ENCODE results near the gene MSRB3. TPM values are rescaled to one million over a fixed set of nuclear protein-coding genes. Genes with fewer than 3 reads are reported as not detected.

The MSRB3 gene
- total and polyA plus RNA-seq, 2 of the 8 experiments (the other 6 are each of a cell fraction or from before 2014, with no cell fraction given), result 0.32 to 1.2 TPM

GRCh38 chr12:65492998-65493912 is 214.8 kb downstream of the MSRB3 start:
- no peak overlapping the region for H4K91ac ChIP-seq (replicated peaks; ENCODE audit: insufficient read length, low read length)
- H2BK120ac ChIP-seq (replicated peaks; ENCODE audit: low read depth, low read length), result no peak overlapping the region
- no peaks in the 10 kb centered on the region for H3K9me3 ChIP-seq (ENCODE audit: insufficient read depth in 2 of 2, low read depth in 1 of 2, low read length in 1 of 2)
- no peak overlapping the region for H3K9ac ChIP-seq (replicated peaks in 1 of 4; ENCODE audit: extremely low read depth in 1 of 4, low read depth in 3 of 4, low read length in 3 of 4)
- no peak overlapping the region for H4K8ac ChIP-seq (ENCODE audit: extremely low read depth, insufficient read depth, low read length)
- H3K36me3 ChIP-seq (ENCODE audit: control insufficient read depth in 2 of 4, insufficient read depth in 4 of 4, low read length in 3 of 4), result no peaks in the 10 kb centered on the region
- TF ChIP-seq NANOG (IDR thresholded peaks at IDR 0.05; ENCODE audit: insufficient read depth, low read depth, low read length, poor library complexity, severe bottlenecking), result no peak
- TF ChIP-seq BRCA1 (IDR thresholded peaks at IDR 0.05; ENCODE audit: low read depth, low read length), result no peak
- TF ChIP-seq TEAD4 (IDR thresholded peaks at IDR 0.05; ENCODE audit: low read depth, low read length), result no peak
- TF ChIP-seq SP1 (IDR thresholded peaks at IDR 0.05; ENCODE audit: low read depth, low read length), result no peak
- TF ChIP-seq SUZ12 (IDR thresholded peaks at IDR 0.05; ENCODE audit: low read length), result no peak
- ChIA-PET POLR2A (ENCODE audit: partially characterized antibody) (no interaction called here), CTCF (ENCODE audit: partially characterized antibody) (no interaction called here)
- no peaks in the 10 kb centered on the region for H3K23me2 ChIP-seq (ENCODE audit: low read depth, low read length)
- DNase-seq (ENCODE audit: low read depth in 1 of 2, low spot score in 2 of 2) (no peak), FAIRE-seq (no peak)
- no peaks in the 10 kb centered on the region for H4K20me1 ChIP-seq (replicated peaks in 1 of 2; ENCODE audit: control insufficient read depth in 1 of 2, insufficient read depth in 2 of 2, low read length in 2 of 2)
- H3K79me1 ChIP-seq (ENCODE audit: low read depth, low read length), result no peaks in the 10 kb centered on the region
- no peak overlapping the region for H3K56ac ChIP-seq (replicated peaks; ENCODE audit: insufficient read length, low read depth, low read length)
- no peak overlapping the region for H2BK12ac ChIP-seq (ENCODE audit: low read depth, low read length)
- no peak overlapping the region for H3K23ac ChIP-seq (ENCODE audit: insufficient read length)
- H3K4me2 ChIP-seq (ENCODE audit: insufficient read depth in 1 of 2, low read depth in 2 of 2, low read length in 2 of 2), result no peak overlapping the region
- H3K27ac ChIP-seq (ENCODE audit: low read depth, low read length), result no peak overlapping the region
- H3K27me3 ChIP-seq (replicated peaks in 1 of 4; ENCODE audit: control insufficient read depth in 3 of 4, extremely low read depth in 1 of 4, insufficient read depth in 3 of 4, low read length in 3 of 4), result no peaks in the 10 kb centered on the region
- no peak overlapping the region for H3K4me3 ChIP-seq (ENCODE audit: extremely low read depth in 1 of 4, insufficient read depth in 2 of 4, low read depth in 3 of 4, low read length in 4 of 4)
- H3K79me2 ChIP-seq (ENCODE audit: control insufficient read depth in 1 of 2, insufficient read depth in 2 of 2, low read length in 2 of 2), result no peaks in the 10 kb centered on the region
- H3K14ac ChIP-seq (ENCODE audit: insufficient read length), result no peak overlapping the region
- H2AK5ac ChIP-seq (ENCODE audit: low read depth, low read length), result no peak overlapping the region
- H3K4ac ChIP-seq (replicated peaks; ENCODE audit: insufficient read length, low read depth, low read length), result no peak overlapping the region
- H2BK5ac ChIP-seq (ENCODE audit: low read depth, low read length), result no peak overlapping the region
- no peak overlapping the region for H2BK20ac ChIP-seq (ENCODE audit: low read length)
- H4K5ac ChIP-seq (ENCODE audit: insufficient read length, low read depth, low read length), result no peak overlapping the region
- 79% methylated on average over 1 of the region's 1 CpG; no CpG with 5 or more reads in 1 of the 2 experiments for WGBS, 2 experiments (ENCODE audit: extremely low coverage in 1 of 2, insufficient coverage in 1 of 2, insufficient read length in 1 of 2, insufficient replicate concordance in 2 of 2, low coverage in 1 of 2, low lambda C conversion rate in 2 of 2, missing lambda C conversion rate in 1 of 2)
- H2BK15ac ChIP-seq (ENCODE audit: low read length), result no peak overlapping the region
- H3K18ac ChIP-seq (ENCODE audit: extremely low read depth, low read length), result no peak overlapping the region
- no peak overlapping the region for H2AFZ ChIP-seq (ENCODE audit: low read length)
- H3K4me1 ChIP-seq (replicated peaks in 1 of 4; ENCODE audit: control insufficient read depth in 3 of 4, insufficient read depth in 4 of 4, low read length in 3 of 4), result peaks cover 0 to 4% (median 2%) of the 10 kb centered on the region in 4 experiments; a peak in 2 of 7 replicates
